Muscle of leg (tissue), 11 donors: ENCODE results near the gene KIF1A. TPM values are rescaled to one million over a fixed set of nuclear protein-coding genes. Genes with fewer than 3 reads are reported as not detected.
"Not testable (repeated sequence)": the region's sequence is repeated elsewhere in the genome, so short reads cannot be mapped to it uniquely, and the experiment has no call there.

ENCODE experiments used
- DNase-seq: peaks from one replicate; pipeline ENCODE4 v3.0.0; 2013
- H3K27ac ChIP-seq: one replicate; pipeline ENCODE4 v1.5.1; 2013; ENCODE audit warnings: mild to moderate bottlenecking, low read length, control low read depth
- H3K27me3 ChIP-seq: one replicate; pipeline ENCODE4 v1.6.1; 2013; ENCODE audit warnings: low read length; ENCODE audit not compliant: control insufficient read depth, insufficient read depth
- H3K36me3 ChIP-seq: one replicate; pipeline ENCODE4 v1.6.1; 2013; ENCODE audit warnings: low read length; ENCODE audit not compliant: control insufficient read depth, insufficient read depth
- H3K4me1 ChIP-seq: one replicate; pipeline ENCODE4 v1.6.1; 2013; ENCODE audit warnings: low read length; ENCODE audit not compliant: control insufficient read depth, insufficient read depth
- H3K4me3 ChIP-seq: one replicate; pipeline ENCODE4 v1.5.1; 2013; ENCODE audit warnings: low read length, control low read depth
- H3K9me3 ChIP-seq: replicated peaks from 2 replicates; pipeline ENCODE4 v1.6.1; 2013; ENCODE audit warnings: low read depth, low read length; ENCODE audit not compliant: control insufficient read depth
- WGBS: methylation state at CpG from one replicate; pipeline ENCODE4 v1.1.5; 2013; ENCODE audit warnings: missing lambda C conversion rate; ENCODE audit not compliant: insufficient coverage; 5-methylcytosine and 5-hydroxymethylcytosine counted together
- polyA plus RNA-seq, 8 donors: library from polyadenylated mRNA; unstranded; fragments of 120-200 nt; gene quantifications; one replicate each; pipeline versions ENCODE4 v1.2.1 to v1.2.3, GENCODE V29; 2013; ENCODE audit warnings: inconsistent platforms in 1 of 8, low replicate concordance in 1 of 8; ENCODE audit not compliant: insufficient read length in 8 of 8, insufficient read depth in 1 of 8
- total RNA-seq: library from RNA; stranded (reverse); fragments of 120-200 nt; gene quantifications from one replicate; pipeline ENCODE4 v1.2.4, GENCODE V29; 2013

The KIF1A gene
- total and polyA plus RNA-seq, 9 donors: 2.2 to 8.6 (median 4.9) TPM

DNA sequence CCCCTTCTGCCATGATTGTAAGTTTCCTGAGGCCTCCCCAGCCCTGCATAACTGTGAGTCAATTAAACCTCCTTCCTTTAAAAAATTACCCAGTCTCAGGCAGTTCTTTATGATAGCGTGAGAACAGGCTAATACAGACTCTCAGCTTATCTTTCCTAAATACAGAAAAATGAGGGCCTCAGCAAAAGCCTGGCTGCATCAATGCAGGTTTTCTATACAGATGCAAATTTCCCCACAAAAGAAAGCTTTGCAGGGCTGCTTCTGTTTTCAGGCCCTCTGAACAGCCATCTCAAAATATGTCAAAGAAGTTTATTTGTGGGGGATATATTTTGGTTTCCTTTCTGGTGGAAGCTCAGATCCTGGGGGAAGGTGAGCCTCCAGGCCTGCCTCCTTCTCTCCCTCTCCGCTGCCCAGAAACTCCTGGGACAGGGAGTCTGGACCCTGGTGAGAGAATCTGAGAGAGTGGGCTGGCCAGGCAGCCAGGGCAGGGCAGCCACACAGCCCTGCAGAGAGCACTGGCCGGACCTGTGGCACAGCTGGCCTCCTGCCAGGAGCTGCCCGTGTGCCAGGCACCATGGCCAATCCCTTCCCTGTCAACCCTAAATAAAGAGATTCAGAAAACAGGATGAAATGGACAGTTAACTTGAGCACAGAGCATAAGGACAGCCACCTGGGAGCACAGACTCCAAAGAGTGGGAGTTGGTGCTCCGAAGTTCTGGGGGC lies 27.0 kb upstream of the KIF1A start:
- no peak for DNase-seq
- WGBS: 90% methylated on average over 2 of the region's 5 CpGs
- Histone ChIP-seq H3K36me3 (no peaks in the 10 kb centered on the region), H3K27me3 (peaks cover 2% of the 10 kb centered on the region), H3K9me3 (no peaks in the 10 kb centered on the region), H3K4me1 (no peaks in the 10 kb centered on the region), H3K27ac (no peak overlapping the region), H3K4me3 (no peak overlapping the region)

DNA sequence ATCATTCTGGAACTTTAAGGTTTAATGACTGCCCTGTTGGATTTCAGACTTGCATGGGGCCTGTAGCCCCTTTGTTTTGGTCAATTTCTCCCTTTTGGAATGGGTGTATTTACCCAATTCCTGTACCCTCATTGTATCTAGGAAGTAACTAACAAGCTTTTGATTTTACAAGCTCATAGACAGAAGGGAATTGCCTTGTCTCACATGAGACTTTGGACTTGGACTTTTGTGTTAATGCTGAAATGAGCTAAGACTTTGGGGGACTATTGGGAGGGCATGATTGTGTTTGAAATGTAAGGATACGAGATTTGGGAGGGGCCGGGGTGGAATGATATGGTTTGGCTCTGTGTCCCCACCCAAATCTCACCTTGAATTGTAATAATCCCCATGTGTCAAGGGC lies 26.3 kb upstream of the KIF1A start:
- H3K4me3 ChIP-seq, H3K36me3 ChIP-seq, DNase-seq, H3K9me3 ChIP-seq, H3K27ac ChIP-seq, H3K4me1 ChIP-seq, H3K27me3 ChIP-seq: not testable (repeated sequence)
- WGBS: 83% methylated on average over 1 of the region's 2 CpGs

DNA sequence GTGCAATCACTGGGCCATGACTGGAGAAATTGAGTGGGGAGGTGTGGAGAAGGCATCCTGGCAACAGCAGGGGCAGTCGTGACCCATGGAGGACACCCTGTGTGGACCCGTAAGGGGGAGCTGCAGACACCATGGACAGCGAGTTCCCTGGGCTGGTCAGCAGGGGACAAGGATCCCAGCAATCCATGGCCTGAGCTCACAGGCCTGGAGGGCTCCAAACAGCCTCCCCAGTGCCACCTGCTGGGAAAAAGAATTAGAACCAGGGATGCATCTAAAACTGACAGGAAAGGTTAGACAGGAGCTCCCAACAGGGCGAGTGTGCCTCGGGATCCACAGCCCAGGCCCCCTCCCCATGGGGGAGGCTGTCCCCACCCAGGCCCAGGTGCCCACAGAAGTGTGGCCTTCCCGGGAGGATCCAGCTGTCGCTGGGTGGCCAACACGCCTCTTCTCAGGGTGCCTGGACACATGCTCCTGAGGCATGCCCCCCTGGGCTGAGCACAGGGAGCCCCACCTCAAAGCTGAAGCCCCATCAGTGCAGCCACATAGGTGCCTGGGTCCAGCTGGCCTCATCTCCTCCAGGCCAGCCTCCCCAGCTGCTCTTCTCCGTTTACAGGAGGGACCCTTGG lies 20.5 kb upstream of the KIF1A start:
- peak; percentile 85 for DNase-seq
- peaks cover 23% of the 10 kb centered on the region for H3K27me3 ChIP-seq
- WGBS: 21% methylated on average over 8 of the region's 9 CpGs
- H3K36me3 ChIP-seq: no peaks in the 10 kb centered on the region
- H3K4me3 ChIP-seq: no peak overlapping the region
- H3K9me3 ChIP-seq: no peaks in the 10 kb centered on the region
- peaks cover 15% of the 10 kb centered on the region for H3K4me1 ChIP-seq
- no peak overlapping the region for H3K27ac ChIP-seq

- Histone ChIP-seq H3K27me3 (peaks cover 26% of the 10 kb centered on the region), H3K9me3 (no peaks in the 10 kb centered on the region), H3K36me3 (no peaks in the 10 kb centered on the region), H3K4me1 (peaks cover 15% of the 10 kb centered on the region), H3K27ac (no peak overlapping the region), H3K4me3 (no peak overlapping the region)
- 78% methylated on average over 20 of the region's 28 CpGs for WGBS
- DNase-seq: no peak
Observed at GRCh38 chr2:240839152-240840143, 19.4 kb upstream of the KIF1A start.

DNA sequence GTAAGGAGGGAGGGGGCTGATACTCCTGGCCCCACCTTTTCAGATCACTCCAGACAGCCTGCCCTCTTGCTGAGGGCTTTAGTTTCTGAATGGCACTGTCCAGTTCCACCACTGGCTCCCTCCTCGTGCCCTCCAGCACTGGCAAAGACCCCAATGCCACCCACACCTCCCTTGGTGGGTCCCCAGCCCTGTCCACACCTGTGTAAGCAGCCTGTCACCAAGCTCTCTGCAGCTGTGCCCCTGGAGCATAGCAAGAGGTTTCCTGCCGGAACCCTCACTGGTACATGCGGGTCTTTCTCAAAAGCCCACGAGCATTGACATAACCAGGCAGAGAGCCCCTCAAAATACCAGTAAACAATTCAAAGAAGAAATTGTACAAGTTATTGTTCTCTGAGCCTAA lies 17.6 kb upstream of the KIF1A start:
- 40% methylated on average over 1 of the region's 4 CpGs for WGBS
- no peak for DNase-seq
- no peaks in the 10 kb centered on the region for H3K36me3 ChIP-seq
- H3K27me3 ChIP-seq: peaks cover 29% of the 10 kb centered on the region
- no peaks in the 10 kb centered on the region for H3K9me3 ChIP-seq
- no peak overlapping the region for H3K27ac ChIP-seq
- H3K4me1 ChIP-seq: peaks cover 20% of the 10 kb centered on the region
- no peak overlapping the region for H3K4me3 ChIP-seq

GRCh38 chr2:240836781-240837467 lies 16.9 kb upstream of the KIF1A start:
- WGBS: 27% methylated on average over 14 of the region's 17 CpGs
- Histone ChIP-seq H3K4me3 (no peak overlapping the region), H3K27ac (no peak overlapping the region), H3K9me3 (no peaks in the 10 kb centered on the region), H3K36me3 (no peaks in the 10 kb centered on the region), H3K4me1 (peaks cover 23% of the 10 kb centered on the region), H3K27me3 (peaks cover 30% of the 10 kb centered on the region)
- DNase-seq: peak; percentile 76

DNA sequence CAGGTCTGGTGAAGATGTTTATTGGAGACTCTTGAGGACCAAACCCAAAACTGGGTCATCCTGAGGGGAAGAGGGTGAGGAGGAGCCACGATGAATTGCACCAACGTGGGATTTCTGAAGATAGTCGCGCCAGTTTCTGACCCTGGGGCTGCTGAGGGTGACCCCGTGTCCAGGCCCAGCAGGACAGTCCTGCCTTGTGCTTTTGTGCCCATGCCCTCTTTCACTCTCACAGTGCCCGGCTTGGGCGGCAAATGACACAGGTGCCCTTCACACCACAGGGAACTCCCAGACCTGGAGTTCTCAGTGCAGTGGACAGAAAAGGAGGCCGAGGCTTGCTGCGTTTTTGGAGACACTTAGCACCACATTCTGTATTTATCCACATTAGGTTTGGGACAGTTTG lies 15.5 kb upstream of the KIF1A start:
- H3K36me3 ChIP-seq: no peaks in the 10 kb centered on the region
- peaks cover 36% of the 10 kb centered on the region for H3K27me3 ChIP-seq
- peaks cover 27% of the 10 kb centered on the region for H3K4me1 ChIP-seq
- no peak for DNase-seq
- no peak overlapping the region for H3K27ac ChIP-seq
- no peaks in the 10 kb centered on the region for H3K9me3 ChIP-seq
- WGBS: 80% methylated on average over 7 of the region's 9 CpGs
- H3K4me3 ChIP-seq: no peak overlapping the region

GRCh38 chr2:240834377-240834975 lies 14.5 kb upstream of the KIF1A start:
- Histone ChIP-seq H3K4me1 (peaks cover 27% of the 10 kb centered on the region), H3K27ac (no peak overlapping the region), H3K4me3 (no peak overlapping the region), H3K36me3 (no peaks in the 10 kb centered on the region), H3K27me3 (peaks cover 43% of the 10 kb centered on the region), H3K9me3 (no peaks in the 10 kb centered on the region)
- 84% methylated on average over 3 of the region's 6 CpGs for WGBS
- DNase-seq: no peak

DNA sequence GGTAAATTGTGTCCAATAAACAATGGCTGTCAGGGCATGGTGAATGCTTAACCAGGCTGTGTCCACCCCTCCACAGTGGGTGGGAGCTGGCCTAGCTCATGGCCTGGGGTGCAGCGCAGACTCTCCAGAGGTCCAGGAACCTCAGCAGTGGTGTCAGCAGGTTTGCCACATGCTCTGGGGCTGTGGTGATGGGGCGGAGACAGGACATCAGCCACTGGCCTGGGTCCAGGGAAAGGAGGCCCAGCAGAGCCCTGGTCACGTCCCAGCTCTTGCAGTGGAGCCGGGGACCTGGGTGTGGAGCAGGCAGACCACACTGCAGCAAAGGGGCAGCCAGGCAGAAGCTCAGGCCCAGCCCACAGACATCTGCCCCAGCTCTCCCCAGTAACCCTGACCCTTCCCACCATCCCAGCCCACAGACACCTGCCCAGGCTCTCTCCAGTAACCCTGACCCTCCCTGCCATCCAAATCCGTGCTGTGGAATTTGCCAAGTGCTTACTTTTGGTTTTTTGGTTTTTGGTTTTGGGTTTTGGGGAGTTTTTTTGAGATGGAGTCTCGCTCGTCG lies 13.8 kb upstream of the KIF1A start:
- no peaks in the 10 kb centered on the region for H3K36me3 ChIP-seq
- H3K27me3 ChIP-seq: peaks cover 40% of the 10 kb centered on the region
- H3K4me3 ChIP-seq: no peak overlapping the region
- no peak overlapping the region for H3K27ac ChIP-seq
- no peak for DNase-seq
- 69% methylated on average over 4 of the region's 8 CpGs for WGBS
- peaks cover 27% of the 10 kb centered on the region for H3K4me1 ChIP-seq
- no peaks in the 10 kb centered on the region for H3K9me3 ChIP-seq
